Suprapubic skin (tissue), 4 donors: ENCODE measurements around the gene FOXK1. TPM values are rescaled to one million over a fixed set of nuclear protein-coding genes. Genes with fewer than 3 reads are reported as not detected.

Source experiments
- DNase-seq, 2 donors: peaks; one replicate each; pipeline ENCODE4 v3.0.0-alpha.2; 2019; ENCODE audit warnings: low spot score in 2 of 2
- H3K27ac ChIP-seq: fragments of 200-600 bp; sonication (generic); one replicate; pipeline ENCODE4 v1.5.1; 2019
- H3K27me3 ChIP-seq: fragments of 200-600 bp; sonication (generic); one replicate; pipeline ENCODE4 v1.5.1; 2019
- H3K36me3 ChIP-seq: fragments of 200-600 bp; sonication (generic); one replicate; pipeline ENCODE4 v1.5.1; 2019
- H3K4me1 ChIP-seq: fragments of 200-600 bp; sonication (generic); one replicate; pipeline ENCODE4 v1.5.1; 2019
- H3K4me3 ChIP-seq: fragments of 200-600 bp; sonication (generic); one replicate; pipeline ENCODE4 v1.5.1; 2019; ENCODE audit warnings: mild to moderate bottlenecking
- H3K9me3 ChIP-seq: fragments of 200-600 bp; sonication (generic); one replicate; pipeline ENCODE4 v1.5.1; 2019
- EP300 ChIP-seq: sonication (generic); formaldehyde crosslinking; IDR thresholded peaks from one replicate; pipeline ENCODE4 v1.6.1; 2017; ENCODE audit warnings: antibody characterized with exemption
- POLR2A ChIP-seq, 2 donors: fragments of 450-650 bp; IDR thresholded peaks; one replicate each; pipeline ENCODE4 v1.6.1; 2017; ENCODE audit warnings: antibody characterized with exemption in 2 of 2, mild to moderate bottlenecking in 2 of 2, moderate library complexity in 2 of 2
- POLR2AphosphoS5 ChIP-seq, 3 donors: sonication (generic); formaldehyde crosslinking; IDR thresholded peaks; one replicate each; pipeline ENCODE4 v1.6.1; 2017; ENCODE audit warnings: antibody characterized with exemption in 3 of 3
- WGBS: methylation state at CpG from one replicate; pipeline ENCODE4 v1.1.5; 2018; 5-methylcytosine and 5-hydroxymethylcytosine counted together
- total RNA-seq, 4 donors: library from RNA; depleted of rRNA; stranded (reverse); fragments of >200 nt; gene quantifications; one replicate each; pipeline ENCODE4 v1.1.0, GENCODE V29; 2016
- TF ChIP-seq, protein P1 (sequence below), 2 donors: fragments of 200-600 bp in 1 of 2; fragments of 450-650 bp in 1 of 2; sonication (generic) in 1 of 2; IDR thresholded peaks; one replicate each; pipeline ENCODE4 v1.5.1; 2016 to 2019; ENCODE audit warnings: antibody characterized with exemption in 2 of 2, mild to moderate bottlenecking in 1 of 2, moderate library complexity in 1 of 2

Gene FOXK1
- total RNA-seq, 4 donors from 2014 or later: 37.5 to 68.5 (median 46.6) TPM

DNA sequence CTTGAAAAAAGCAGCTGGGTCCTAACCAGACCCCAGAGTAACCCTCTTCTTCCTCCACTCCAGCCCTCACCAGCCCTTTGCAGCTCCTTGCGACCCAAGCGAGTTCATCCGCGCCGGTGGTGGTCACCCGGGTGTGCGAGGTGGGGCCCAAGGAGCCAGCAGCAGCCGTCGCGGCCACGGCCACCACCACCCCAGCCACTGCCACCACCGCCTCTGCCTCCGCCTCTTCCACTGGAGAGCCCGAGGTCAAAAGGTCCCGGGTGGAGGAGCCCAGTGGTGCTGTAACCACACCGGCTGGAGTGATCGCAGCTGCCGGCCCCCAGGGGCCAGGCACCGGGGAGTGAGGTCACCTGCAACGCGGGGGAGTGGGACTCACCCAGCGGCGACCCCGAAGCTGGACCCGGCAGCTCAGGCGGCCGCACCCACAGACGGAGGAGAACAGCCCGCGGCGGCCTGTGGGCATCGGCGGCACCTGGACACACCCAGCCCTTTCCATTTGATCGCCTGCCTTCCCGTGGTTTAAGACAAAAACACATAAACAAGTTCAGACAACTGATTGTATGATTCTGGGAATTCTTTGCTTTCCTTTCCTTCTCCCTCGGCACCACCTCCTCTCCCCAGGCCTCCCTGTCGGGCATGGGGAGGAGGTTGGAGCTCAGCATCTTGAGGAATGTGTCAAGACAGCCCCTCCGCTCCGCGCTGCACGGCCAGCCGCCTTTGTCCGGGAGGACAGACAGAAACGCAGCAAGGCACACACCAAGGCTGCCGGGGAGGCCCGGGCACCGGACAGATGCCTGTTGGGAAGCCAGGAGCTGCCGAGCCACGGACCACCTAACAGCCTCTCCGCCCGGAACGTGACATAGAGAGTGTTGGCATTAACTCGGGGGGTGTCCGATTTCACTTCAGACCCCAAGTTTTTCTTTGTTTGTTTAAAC, 80.3 kb downstream of the FOXK1 start:
- TF ChIP-seq EP300 (no peak), POLR2AphosphoS5 (IDR thresholded peaks at IDR 0.05) (no peak), POLR2A (IDR thresholded peaks at IDR 0.05) (no peak)
- TF ChIP-seq, protein P1, sequence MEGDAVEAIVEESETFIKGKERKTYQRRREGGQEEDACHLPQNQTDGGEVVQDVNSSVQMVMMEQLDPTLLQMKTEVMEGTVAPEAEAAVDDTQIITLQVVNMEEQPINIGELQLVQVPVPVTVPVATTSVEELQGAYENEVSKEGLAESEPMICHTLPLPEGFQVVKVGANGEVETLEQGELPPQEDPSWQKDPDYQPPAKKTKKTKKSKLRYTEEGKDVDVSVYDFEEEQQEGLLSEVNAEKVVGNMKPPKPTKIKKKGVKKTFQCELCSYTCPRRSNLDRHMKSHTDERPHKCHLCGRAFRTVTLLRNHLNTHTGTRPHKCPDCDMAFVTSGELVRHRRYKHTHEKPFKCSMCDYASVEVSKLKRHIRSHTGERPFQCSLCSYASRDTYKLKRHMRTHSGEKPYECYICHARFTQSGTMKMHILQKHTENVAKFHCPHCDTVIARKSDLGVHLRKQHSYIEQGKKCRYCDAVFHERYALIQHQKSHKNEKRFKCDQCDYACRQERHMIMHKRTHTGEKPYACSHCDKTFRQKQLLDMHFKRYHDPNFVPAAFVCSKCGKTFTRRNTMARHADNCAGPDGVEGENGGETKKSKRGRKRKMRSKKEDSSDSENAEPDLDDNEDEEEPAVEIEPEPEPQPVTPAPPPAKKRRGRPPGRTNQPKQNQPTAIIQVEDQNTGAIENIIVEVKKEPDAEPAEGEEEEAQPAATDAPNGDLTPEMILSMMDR (IDR thresholded peaks at IDR 0.05): no peak
- no peak for DNase-seq
- WGBS: 71% methylated on average over 35 of the region's 54 CpGs
- Histone ChIP-seq H3K27ac (no peak overlapping the region), H3K27me3 (no peaks in the 10 kb centered on the region), H3K9me3 (no peaks in the 10 kb centered on the region), H3K4me1 (peaks cover 9% of the 10 kb centered on the region), H3K4me3 (no peak overlapping the region), H3K36me3 (peaks cover 84% of the 10 kb centered on the region)

DNA sequence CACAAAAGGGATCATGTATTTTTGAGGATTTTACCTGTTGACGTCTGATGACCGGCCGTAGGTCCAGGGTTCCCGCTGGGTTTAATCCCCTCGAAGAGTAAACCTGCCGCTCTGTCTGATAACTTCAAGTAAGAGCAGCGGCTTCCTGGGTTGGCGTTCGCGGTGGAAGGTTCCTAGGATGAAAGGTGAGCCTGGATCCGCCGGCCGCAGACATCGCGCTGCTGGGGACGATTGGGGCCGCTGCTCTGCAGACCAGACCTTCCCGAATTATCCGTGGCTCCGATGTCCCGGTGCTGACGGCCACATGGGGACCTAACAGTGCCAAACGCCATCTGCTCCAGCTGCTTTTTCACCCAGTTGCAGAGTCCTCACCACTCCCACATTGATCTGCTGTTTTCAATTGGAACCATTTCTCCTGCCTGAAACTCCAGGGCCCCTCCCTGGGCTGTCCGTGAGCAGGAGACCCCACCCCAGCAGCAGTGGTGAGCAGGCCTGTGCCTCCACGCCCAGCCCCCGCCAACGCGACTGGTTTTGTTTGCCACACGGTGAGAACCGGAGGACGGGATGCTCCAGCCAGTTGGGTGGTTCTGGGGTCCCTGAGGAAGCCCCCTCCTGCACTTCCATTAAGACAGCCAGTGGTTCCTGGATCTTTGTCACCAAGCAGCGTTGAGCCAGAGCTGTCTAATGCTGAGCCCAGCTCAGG, 81.1 kb downstream of the FOXK1 start:
- no peaks in the 10 kb centered on the region for H3K9me3 ChIP-seq
- H3K27ac ChIP-seq: no peak overlapping the region
- peaks cover 76% of the 10 kb centered on the region for H3K36me3 ChIP-seq
- WGBS: 88% methylated on average over 22 of the region's 32 CpGs
- H3K4me1 ChIP-seq: peaks cover 9% of the 10 kb centered on the region
- no peak overlapping the region for H3K4me3 ChIP-seq
- H3K27me3 ChIP-seq: no peaks in the 10 kb centered on the region
- TF ChIP-seq POLR2AphosphoS5 (IDR thresholded peaks at IDR 0.05): no peak
- TF ChIP-seq POLR2A (IDR thresholded peaks at IDR 0.05): no peak
- no peak for TF ChIP-seq EP300
- TF ChIP-seq, protein P1 (IDR thresholded peaks at IDR 0.05): no peak
- DNase-seq: no peak

DNA sequence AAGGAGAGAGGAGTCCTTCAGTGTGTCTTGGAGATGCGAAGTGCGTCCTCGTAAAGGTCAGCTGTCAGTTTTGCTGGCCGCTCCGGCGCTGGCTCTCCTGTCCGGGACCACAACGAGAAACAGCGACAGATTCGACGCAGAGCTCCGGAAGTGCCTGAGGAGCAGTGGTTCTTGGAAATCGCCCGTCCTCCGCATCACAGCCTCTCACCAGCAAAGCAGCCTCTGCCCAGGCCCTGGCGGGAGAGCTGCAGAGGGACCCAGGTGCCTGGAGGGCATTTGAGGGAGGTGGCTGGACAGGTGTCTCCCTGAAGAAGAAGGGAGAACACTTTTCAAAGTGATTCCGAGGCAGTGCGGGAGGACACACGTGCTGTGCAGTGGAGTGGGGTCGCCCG, 81.7 kb downstream of the FOXK1 start:
- TF ChIP-seq POLR2A (IDR thresholded peaks at IDR 0.05): no peak
- TF ChIP-seq EP300: no peak
- TF ChIP-seq POLR2AphosphoS5 (IDR thresholded peaks at IDR 0.05): no peak
- TF ChIP-seq, protein P1 (IDR thresholded peaks at IDR 0.05): no peak
- Histone ChIP-seq H3K4me1 (peaks cover 9% of the 10 kb centered on the region), H3K27me3 (no peaks in the 10 kb centered on the region), H3K9me3 (no peaks in the 10 kb centered on the region), H3K36me3 (peaks cover 70% of the 10 kb centered on the region), H3K4me3 (no peak overlapping the region), H3K27ac (no peak overlapping the region)
- DNase-seq: no peak
- 96% methylated on average over 19 of the region's 21 CpGs for WGBS

DNA sequence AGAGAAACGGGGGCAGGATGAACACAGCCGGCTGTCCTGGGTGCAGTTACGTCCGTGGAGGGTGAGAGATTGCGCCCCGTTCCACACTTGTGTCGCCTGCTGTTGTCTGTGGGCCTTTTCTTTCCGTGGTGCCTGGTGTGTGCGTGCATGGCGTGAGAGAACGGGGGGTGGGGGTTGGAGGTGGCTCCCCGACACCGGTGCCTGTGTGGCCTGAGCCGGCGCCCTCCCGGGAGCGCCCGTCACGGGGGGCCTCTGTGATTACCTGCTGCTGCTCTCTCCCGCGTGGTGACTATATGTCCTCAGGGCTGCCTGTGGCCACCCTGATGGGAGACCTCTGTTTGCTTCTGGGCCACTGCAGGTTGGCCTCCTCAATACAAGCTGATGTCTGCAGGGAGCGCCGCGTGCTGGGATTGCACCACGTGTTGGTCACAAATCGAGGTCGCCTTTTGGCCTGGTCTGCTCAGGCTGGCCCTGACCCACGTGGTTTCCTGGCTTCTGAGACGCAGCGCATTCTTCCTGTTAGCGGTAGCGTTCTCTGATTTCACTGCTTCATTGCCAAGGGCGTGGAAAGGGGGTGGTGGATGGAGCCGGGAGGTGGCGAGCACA, 82.4 kb downstream of the FOXK1 start:
- H3K36me3 ChIP-seq: peaks cover 63% of the 10 kb centered on the region
- TF ChIP-seq POLR2A (IDR thresholded peaks at IDR 0.05): no peak
- TF ChIP-seq POLR2AphosphoS5 (IDR thresholded peaks at IDR 0.05): no peak
- no peak for TF ChIP-seq EP300
- TF ChIP-seq, protein P1 (IDR thresholded peaks at IDR 0.05): no peak
- H3K9me3 ChIP-seq: no peaks in the 10 kb centered on the region
- H3K27ac ChIP-seq: no peak overlapping the region
- H3K4me1 ChIP-seq: peaks cover 9% of the 10 kb centered on the region
- 87% methylated on average over 26 of the region's 35 CpGs for WGBS
- no peaks in the 10 kb centered on the region for H3K27me3 ChIP-seq
- no peak overlapping the region for H3K4me3 ChIP-seq
- DNase-seq: no peak
